Measurements from ENCODE around the gene BTBD2.

- TF ChIP-seq POLR2AphosphoS5 (IDR thresholded peaks at IDR 0.05; ENCODE audit: borderline replicate concordance, low read depth, low read length) (peak; percentile 34; the same call in 1 of the 2 replicates), EZH2 (IDR thresholded peaks at IDR 0.05) (no peak), FOXP2 (optimal IDR thresholded peaks at IDR 0.05; ENCODE audit: control extremely low read depth, extremely low read length, insufficient read depth) (no peak)
These were observed 16.9 kb upstream of the BTBD2 start for GRCh38 chr19:2032296-2032941.

All from SK-N-MC (cell line).